Right lobe of liver (tissue), 6 donors: Measurements from ENCODE around the gene FAM78B. TPM values are rescaled to one million over a fixed set of nuclear protein-coding genes. Genes with fewer than 3 reads are reported as not detected.

Source experiments
- ATAC-seq, 4 donors: fragments of 200-7000 bp; cut with Tn5 transposase; one replicate each; pipeline ENCODE4 v1.9.1; 2020; ENCODE audit warnings: mild to moderate bottlenecking in 4 of 4, moderate library complexity in 4 of 4
- DNase-seq, 3 donors: peaks; one replicate each; pipeline ENCODE4 v3.0.0-alpha.2; 2020
- H3K27ac ChIP-seq, 3 donors: fragments of 200-600 bp; one replicate each; pipeline ENCODE4 v1.8.0; 2022
- H3K27me3 ChIP-seq, 2 donors: fragments of 200-600 bp; one replicate each; pipeline ENCODE4 v1.8.0; 2022
- H3K36me3 ChIP-seq, 4 donors: fragments of 200-600 bp; sonication (generic) in 1 of 4; one replicate each; pipeline versions ENCODE4 v1.5.1 to v1.8.0; 2017 to 2022; ENCODE audit warnings: control low read depth in 1 of 4
- H3K4me1 ChIP-seq, 4 donors: fragments of 200-600 bp; sonication (generic) in 1 of 4; one replicate each; pipeline versions ENCODE4 v1.5.1 to v1.8.0; 2017 to 2022; ENCODE audit warnings: control low read depth in 1 of 4
- H3K4me3 ChIP-seq, 3 donors: fragments of 200-600 bp; one replicate each; pipeline ENCODE4 v1.8.0; 2022
- H3K9me3 ChIP-seq, 4 donors: fragments of 200-600 bp; sonication (generic) in 1 of 4; one replicate each; pipeline versions ENCODE4 v1.5.1 to v1.8.0; 2017 to 2022; ENCODE audit warnings: control low read depth in 1 of 4
- CTCF ChIP-seq, 4 donors: fragments of 200-600 bp in 3 of 4; fragments of 450-650 bp in 1 of 4; IDR thresholded peaks; one replicate each; pipeline versions ENCODE4 v1.5.1 to v1.8.0; 2016 to 2022; ENCODE audit warnings: antibody characterized with exemption in 4 of 4, mild to moderate bottlenecking in 2 of 4
- POLR2A ChIP-seq: fragments of 450-650 bp; IDR thresholded peaks from one replicate; pipeline ENCODE4 v1.6.1; 2017; ENCODE audit warnings: antibody characterized with exemption, mild to moderate bottlenecking
- WGBS: methylation state at CpG from one replicate; pipeline ENCODE4 v1.1.6; 2018; ENCODE audit warnings: low coverage, low lambda C conversion rate; ENCODE audit not compliant: insufficient coverage; ENCODE audit errors: missing lambda C conversion rate; 5-methylcytosine and 5-hydroxymethylcytosine counted together
- intact Hi-C, 2 donors: fragments of 100-400 bp; cut with DNase I; formaldehyde crosslinking; loops; one replicate each; pipeline versions ENCODE4 v1.11.2 to v1.14.1; 2022
- long read RNA-seq: library from polyadenylated mRNA; unstranded; transcript quantifications from one replicate; pipeline ENCODE4 v2.0.0, GENCODE V29; 2019
- total RNA-seq, 6 experiments: library from RNA; depleted of rRNA in 2 of 6; stranded (reverse); fragments of >200 nt in 2 of 6; fragmentation: NEBNext Ultra II Directional in 3 of 6; extraction: Animal tissue kit (Norgen Biotek cat#: 25700) in 3 of 6; gene quantifications; one replicate each; pipeline versions ENCODE4 v1.1.0 to v1.2.4, GENCODE V29; 2016 to 2023
- donor health status: DM: no; HTN: yes; CAD: no.
- donor health status: DM: no; HTN: no; CAD: no.
- donor health status: DM: no; HTN: no; CAD: no.
- donor health status: DM: no; HTN: yes; CAD: no.
- donor health status: DM: no; HTN: yes; CAD: no.

Gene FAM78B
- 1 to 10 TPM in 4 of 6 experiments, under 1 TPM in 2; 0.58 to 1.4 (median 1.1) TPM for total RNA-seq
- long read RNA-seq, result 0 reads

GRCh38 chr1:166166698-166167571 lies at the start of gene FAM78B:
FAM78B (minus strand) TSS chr1:166167001; CDS start chr1:166166248, 753 bp downstream.
- no peaks in the 10 kb centered on the region for H3K9me3 ChIP-seq
- H3K27me3 ChIP-seq, result no peaks in the 10 kb centered on the region
- intact Hi-C loops, result no loop called here
- peak within 1 kb of the TSS; percentile 57 to 79 (median 59) for H3K4me3 ChIP-seq
- 2% methylated on average over 14 of the region's 64 CpGs for WGBS
- TF ChIP-seq POLR2A, result no peak
- peak in 1 of 4 donors; percentile 16 for TF ChIP-seq CTCF (IDR thresholded peaks at IDR 0.05)
- peaks cover 0 to 18% (median 0%) of the 10 kb centered on the region in 4 donors for H3K4me1 ChIP-seq
- H3K36me3 ChIP-seq, result no peaks in the 10 kb centered on the region
- no peak within 1 kb of the TSS for H3K27ac ChIP-seq
- ATAC-seq (peak; percentile 93 to 96 (median 93)), DNase-seq (peak; percentile 77 to 83 (median 81))

GRCh38 chr1:166202546-166202945 lies 35.7 kb upstream of the FAM78B start:
- no peak overlapping the region for H3K27ac ChIP-seq
- no peak for TF ChIP-seq CTCF (IDR thresholded peaks at IDR 0.05)
- TF ChIP-seq POLR2A, result no peak
- no peak overlapping the region for H3K4me3 ChIP-seq
- no peaks in the 10 kb centered on the region for H3K4me1 ChIP-seq
- intact Hi-C loops, result no loop called here
- no peaks in the 10 kb centered on the region for H3K9me3 ChIP-seq
- no peaks in the 10 kb centered on the region for H3K27me3 ChIP-seq
- DNase-seq (no peak), ATAC-seq (no peak)
- WGBS, result 85% methylated on average over 2 of the region's 2 CpGs
- H3K36me3 ChIP-seq, result no peaks in the 10 kb centered on the region

GRCh38 chr1:166200743-166201142 lies 33.9 kb upstream of the FAM78B start:
- TF ChIP-seq POLR2A (no peak), CTCF (IDR thresholded peaks at IDR 0.05) (no peak)
- intact Hi-C loops, result no loop called here
- 47% methylated on average over 2 of the region's 2 CpGs for WGBS

GRCh38 chr1:166197597-166197996 lies 30.8 kb upstream of the FAM78B start:
- Histone ChIP-seq H3K36me3 (no peaks in the 10 kb centered on the region), H3K27ac (no peak overlapping the region), H3K4me1 (no peaks in the 10 kb centered on the region), H3K4me3 (no peak overlapping the region), H3K27me3 (no peaks in the 10 kb centered on the region), H3K9me3 (no peaks in the 10 kb centered on the region)
- ATAC-seq (no peak), DNase-seq (no peak)
- 14% methylated on average over 1 of the region's 1 CpG for WGBS
- TF ChIP-seq POLR2A, result no peak
- TF ChIP-seq CTCF (IDR thresholded peaks at IDR 0.05), result no peak
- intact Hi-C loops, result no loop called here

More at GRCh38 chr1:166200743-166201142, 33.9 kb upstream of the FAM78B start:
- H3K36me3 ChIP-seq, result no peaks in the 10 kb centered on the region
- H3K27me3 ChIP-seq, result no peaks in the 10 kb centered on the region
- H3K4me3 ChIP-seq, result no peak overlapping the region
- no peaks in the 10 kb centered on the region for H3K4me1 ChIP-seq
- ATAC-seq (no peak), DNase-seq (no peak)
- no peaks in the 10 kb centered on the region for H3K9me3 ChIP-seq
- no peak overlapping the region for H3K27ac ChIP-seq
